ENCODE results near the gene SENP3.
A peak's percentile ranks its signal among the peaks of the same experiment; 100 is the strongest.

The SENP3 gene

GRCh38 chr17:7557147-7557764 is 4.5 kb upstream of the SENP3 start:
- no peak for DNase-seq

DNA sequence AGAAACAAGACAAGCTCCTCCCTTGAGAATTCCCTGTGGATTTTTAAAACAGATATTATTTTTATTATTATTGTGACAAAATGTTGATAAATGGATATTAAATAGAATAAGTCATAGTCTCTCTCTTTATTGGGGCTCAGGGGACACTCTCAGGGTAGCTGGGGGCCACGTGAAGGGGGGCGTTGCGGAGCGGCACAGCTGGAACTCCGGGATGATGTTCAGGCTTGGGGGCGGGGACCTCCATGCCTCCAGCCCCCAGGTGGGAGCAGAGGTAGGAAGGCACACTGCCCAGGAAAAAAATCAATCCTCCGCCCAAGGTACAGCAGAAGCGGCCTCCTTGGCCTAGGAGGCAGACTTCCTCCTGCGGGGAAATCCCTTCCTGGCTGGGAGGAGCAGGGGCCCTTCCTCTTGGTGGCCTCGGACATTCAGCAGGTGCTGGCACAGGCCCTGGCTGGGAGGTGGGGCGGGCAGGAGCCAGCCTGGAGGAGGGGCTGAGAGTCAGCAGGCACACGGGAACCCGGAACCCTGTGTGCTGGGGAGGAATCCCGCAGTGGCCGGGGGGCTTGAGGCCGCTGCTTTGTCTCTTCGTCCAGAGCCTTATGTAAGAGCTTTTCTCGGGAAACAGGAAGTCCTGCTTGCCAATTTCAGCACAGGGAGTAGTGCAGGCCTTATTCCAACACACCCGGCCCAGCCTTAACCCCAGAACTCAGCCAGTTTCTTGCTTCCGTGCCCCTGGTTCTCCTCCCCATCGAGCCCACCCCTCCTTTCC is 3.8 kb upstream of the SENP3 start:
- DNase-seq: peak in 1 of 2 experiments; percentile 36

DNA sequence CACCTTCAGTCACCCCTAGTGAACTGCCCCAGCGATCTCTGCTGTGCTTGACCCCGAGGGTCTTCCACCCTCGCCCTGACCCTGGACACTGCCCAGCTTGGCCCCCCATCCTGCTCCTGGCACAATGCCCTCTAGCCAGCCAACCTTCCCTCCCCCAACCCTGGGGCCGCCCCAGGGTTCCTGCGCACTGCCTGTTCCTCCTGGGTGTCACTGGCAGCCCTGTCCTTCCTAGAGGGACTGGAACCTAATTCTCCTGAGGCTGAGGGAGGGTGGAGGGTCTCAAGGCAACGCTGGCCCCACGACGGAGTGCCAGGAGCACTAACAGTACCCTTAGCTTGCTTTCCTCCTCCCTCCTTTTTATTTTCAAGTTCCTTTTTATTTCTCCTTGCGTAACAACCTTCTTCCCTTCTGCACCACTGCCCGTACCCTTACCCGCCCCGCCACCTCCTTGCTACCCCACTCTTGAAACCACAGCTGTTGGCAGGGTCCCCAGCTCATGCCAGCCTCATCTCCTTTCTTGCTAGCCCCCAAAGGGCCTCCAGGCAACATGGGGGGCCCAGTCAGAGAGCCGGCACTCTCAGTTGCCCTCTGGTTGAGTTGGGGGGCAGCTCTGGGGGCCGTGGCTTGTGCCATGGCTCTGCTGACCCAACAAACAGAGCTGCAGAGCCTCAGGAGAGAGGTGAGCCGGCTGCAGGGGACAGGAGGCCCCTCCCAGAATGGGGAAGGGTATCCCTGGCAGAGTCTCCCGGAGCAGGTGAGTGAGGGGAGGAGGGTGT is 3.0 kb upstream of the SENP3 start, which contains the start of gene TNFSF13:
TNFSF13 (plus strand) TSS at position 207 of the 776 bp plus-strand sequence; CDS start at position 497, 290 bp downstream.
- no peak for DNase-seq

GRCh38 chr17:7559320-7560171 is 2.2 kb upstream of the SENP3 start:
- DNase-seq: no peak

DNA sequence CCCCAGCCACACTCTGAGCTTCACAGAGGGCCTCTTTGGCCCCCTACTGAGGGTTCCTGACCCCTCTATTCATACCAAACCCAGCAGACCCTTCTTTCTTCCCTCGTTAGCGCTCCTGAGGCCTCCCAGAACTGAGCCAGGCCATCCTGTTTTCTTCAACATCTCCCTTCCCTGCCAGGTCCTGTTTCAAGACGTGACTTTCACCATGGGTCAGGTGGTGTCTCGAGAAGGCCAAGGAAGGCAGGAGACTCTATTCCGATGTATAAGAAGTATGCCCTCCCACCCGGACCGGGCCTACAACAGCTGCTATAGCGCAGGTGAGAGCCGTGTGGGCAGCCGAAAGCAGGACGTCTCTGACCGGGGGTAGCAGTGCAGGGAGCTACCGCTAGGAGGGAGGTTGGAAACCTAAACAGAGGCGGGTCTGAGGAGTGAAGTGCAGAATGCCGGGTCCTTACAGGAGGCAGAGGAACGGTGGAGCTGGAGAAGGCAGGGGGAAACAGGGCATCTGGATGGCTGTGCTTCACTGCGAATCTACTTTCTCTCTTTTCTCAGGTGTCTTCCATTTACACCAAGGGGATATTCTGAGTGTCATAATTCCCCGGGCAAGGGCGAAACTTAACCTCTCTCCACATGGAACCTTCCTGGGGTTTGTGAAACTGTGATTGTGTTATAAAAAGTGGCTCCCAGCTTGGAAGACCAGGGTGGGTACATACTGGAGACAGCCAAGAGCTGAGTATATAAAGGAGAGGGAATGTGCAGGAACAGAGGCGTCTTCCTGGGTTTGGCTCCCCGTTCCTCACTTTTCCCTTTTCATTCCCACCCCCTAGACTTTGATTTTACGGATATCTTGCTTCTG is 1.3 kb upstream of the SENP3 start:
- peak in 1 of 2 experiments; percentile 19 for DNase-seq

DNA sequence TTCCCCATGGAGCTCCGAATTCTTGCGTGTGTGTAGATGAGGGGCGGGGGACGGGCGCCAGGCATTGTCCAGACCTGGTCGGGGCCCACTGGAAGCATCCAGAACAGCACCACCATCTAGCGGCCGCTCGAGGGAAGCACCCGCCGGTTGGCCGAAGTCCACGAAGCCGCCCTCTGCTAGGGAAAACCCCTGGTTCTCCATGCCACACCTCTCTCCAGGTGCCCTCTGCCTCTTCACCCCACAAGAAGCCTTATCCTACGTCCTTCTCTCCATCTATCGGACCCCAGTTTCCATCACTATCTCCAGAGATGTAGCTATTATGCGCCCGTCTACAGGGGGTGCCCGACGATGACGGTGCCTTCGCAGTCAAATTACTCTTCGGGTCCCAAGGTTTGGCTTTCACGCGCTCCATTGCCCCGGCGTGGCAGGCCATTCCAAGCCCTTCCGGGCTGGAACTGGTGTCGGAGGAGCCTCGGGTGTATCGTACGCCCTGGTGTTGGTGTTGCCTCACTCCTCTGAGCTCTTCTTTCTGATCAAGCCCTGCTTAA is 617 bp upstream of the SENP3 start:
- DNase-seq: peak in 1 of 2 experiments; percentile 46

DNA sequence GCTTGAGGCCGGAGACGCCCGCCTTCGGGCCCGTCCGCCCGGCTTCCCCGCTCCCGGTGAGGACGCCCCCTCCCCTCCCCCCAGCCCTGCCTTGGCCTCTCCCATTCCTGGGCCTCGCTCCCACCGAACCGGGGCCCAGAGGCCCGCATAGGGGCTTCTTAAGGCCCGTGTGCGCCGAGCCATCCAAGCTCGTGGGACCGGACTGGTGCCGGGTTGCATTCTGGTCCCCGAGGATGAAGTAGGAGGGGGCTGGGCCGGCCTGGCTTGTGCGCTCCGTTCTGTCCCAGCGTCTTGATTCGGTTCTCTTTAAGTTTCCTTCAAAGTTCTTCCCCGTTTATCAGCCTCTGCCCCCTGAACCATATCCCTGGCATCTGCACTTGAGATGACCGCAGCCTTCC is 488 bp downstream of the SENP3 start:
- no peak for DNase-seq

DNA sequence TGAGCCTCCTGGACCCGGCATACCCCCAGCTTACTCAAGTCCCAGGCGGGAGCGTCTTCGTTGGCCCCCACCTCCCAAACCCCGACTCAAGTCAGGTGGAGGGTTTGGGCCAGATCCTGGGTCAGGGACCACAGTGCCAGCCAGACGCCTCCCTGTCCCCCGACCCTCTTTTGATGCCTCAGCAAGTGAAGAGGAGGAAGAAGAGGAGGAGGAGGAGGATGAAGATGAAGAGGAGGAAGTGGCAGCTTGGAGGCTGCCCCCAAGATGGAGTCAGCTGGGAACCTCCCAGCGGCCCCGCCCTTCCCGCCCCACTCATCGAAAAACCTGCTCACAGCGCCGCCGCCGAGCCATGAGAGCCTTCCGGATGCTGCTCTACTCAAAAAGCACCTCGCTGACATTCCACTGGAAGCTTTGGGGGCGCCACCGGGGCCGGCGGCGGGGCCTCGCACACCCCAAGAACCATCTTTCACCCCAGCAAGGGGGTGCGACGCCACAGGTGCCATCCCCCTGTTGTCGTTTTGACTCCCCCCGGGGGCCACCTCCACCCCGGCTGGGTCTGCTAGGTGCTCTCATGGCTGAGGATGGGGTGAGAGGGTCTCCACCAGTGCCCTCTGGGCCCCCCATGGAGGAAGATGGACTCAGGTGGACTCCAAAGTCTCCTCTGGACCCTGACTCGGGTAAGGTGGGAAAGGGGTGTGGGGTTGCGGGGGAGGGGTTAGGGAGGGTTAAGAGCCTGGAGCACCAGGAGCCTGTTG is 1.6 kb downstream of the SENP3 start:
- DNase-seq: no peak

DNA sequence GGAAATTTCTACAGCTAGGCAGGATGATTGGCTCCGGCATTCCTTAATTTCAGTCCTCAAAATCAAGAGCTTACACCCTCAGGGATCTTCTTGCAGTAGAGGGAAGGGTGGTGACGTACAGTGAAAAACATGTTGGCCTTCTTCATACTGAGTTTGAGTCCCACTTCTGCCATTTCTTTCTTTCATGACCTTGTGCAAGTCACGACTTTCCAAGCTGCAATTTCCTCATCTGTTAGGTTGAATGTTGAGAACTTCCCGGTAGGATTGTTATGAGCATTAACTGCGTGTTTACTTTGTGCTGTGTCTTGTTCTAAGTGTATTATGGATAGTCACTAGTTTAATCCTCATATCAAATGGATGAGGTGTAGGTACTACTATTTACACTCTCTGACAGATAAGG is 7.9 kb downstream of the SENP3 start:
- DNase-seq: no peak

DNA sequence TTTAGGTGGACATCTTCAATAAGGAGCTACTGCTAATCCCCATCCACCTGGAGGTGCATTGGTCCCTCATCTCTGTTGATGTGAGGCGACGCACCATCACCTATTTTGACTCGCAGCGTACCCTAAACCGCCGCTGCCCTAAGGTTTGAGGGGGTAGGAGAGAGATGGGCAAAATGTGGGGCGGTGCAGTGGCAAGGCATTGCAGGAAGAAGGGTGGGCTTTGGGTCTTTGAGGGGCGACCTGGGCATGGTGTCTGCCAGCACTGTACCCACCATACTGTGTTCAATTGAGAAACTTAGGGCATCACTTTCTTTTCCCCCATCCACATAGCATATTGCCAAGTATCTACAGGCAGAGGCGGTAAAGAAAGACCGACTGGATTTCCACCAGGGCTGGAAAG is 8.6 kb downstream of the SENP3 start:
- DNase-seq: no peak

DNA sequence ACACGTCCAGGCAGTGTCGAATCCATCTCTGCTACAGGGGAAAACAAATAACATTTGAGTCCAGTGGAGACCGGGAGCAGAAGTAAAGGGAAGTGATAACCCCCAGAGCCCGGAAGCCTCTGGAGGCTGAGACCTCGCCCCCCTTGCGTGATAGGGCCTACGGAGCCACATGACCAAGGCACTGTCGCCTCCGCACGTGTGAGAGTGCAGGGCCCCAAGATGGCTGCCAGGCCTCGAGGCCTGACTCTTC is 10.5 kb downstream of the SENP3 start:
- no peak for DNase-seq

- DNase-seq: peak; percentile 97 to 99
Observed at GRCh38 chr17:7572588-7573323, 11.0 kb downstream of the SENP3 start.

- DNase-seq: no peak
Observed at GRCh38 chr17:7573324-7574080, 11.8 kb downstream of the SENP3 start.

DNA sequence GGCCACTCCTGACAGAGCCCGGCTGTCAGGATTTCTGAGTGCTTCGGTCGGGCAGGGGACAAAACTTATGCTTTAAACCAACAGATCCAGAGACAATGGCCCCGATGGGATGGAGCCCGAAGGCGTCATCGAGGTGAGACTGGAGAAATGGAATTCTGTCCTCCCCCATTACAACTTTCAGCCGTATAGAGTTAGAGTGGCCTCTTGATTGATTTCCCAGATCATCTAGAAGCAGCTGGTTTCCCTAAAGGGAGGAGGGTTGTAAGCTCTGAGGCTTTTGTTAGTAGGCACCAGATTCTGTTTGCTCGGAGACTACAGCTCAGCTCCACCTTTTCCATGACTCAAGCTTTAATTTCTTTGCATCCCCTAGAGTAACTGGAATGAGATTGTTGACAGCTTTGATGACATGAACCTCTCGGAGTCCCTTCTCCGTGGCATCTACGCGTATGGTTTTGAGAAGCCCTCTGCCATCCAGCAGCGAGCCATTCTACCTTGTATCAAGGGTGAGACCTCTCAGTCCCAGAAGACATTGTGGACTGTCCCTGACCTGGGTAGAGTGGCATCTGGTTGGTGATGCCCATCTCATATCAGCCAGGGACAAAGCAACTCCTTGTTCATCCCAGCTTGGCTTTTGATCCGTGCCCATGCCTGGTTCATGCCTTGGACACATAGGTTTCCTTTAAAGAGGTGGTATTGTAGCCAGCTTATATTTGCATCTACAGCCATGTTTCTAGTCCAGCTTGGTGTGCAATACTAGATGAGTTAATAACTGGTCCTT is 12.6 kb downstream of the SENP3 start:
- DNase-seq: no peak

- no peak for DNase-seq
Observed at GRCh38 chr17:7575481-7575883, 13.8 kb downstream of the SENP3 start.

- no peak for DNase-seq
Observed at GRCh38 chr17:7575959-7576358, 14.2 kb downstream of the SENP3 start.

DNA sequence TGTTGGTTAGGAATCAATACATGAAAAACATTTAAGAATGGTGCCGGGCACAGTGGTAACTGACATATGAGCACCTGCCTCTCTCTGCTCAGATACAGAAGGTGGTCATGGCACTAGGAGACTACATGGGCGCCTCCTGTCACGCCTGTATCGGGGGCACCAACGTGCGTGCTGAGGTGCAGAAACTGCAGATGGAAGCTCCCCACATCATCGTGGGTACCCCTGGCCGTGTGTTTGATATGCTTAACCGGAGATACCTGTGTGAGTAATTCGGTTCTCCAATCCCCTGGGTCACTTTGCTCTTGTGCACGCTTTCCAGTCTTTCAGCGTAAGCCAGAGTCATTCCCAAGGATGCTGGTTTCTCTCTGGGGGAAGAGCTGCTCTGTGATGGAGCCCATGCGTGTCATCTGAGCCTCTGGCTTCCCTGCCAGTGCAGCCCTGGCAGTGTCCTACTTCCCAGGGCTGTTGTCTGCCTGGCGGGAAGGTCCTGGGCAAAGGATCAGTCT is 14.8 kb downstream of the SENP3 start:
- DNase-seq: no peak
